GM21576 (cell line): ENCODE data around the gene CBLN3.

Experiments used
- ATAC-seq: cut with Tn5 transposase; IDR thresholded peaks from one replicate; pipeline ENCODE4 v1.9.1; 2021; ENCODE audit warnings: mild to moderate bottlenecking, moderate library complexity; ENCODE audit not compliant: unreplicated experiment

CBLN3 gene

DNA sequence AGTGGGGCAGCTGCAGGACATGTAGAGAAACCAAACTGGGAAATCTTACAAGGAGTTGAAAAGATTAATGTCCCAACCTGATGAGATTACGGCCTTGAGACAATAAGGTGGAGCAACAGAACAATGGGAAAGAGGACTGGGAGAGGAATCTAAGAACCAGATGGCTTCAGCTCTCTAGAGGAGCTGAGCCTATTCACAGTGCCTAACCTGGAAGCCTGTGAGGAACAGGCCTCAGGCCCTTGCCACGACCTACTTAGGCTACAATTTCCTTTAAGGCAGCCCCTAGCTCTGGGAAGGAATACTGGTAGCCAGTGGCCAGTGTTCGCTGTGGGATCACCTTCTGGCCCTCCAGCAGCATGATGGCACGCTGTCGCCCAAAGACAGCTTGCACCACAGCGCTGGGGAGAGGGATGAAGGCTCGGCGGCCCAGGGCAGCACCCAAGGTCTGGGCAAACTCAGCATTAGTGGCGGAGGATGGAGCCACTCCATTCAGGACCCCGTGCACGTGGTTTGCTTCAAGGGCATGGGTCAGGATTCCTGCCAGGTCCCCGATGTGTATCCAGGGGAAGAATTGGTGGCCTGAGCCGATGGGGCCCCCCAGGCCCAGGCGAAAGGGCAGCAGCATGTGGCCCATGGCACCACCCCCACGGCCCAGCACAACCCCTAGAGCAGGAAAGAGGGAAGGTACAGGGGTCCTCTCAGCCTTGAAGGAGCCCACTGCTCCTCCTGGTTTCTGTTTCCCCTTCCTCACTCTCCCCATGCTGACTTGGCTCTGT lies 10.6 kb upstream of the CBLN3 start:
- ATAC-seq: no peak

DNA sequence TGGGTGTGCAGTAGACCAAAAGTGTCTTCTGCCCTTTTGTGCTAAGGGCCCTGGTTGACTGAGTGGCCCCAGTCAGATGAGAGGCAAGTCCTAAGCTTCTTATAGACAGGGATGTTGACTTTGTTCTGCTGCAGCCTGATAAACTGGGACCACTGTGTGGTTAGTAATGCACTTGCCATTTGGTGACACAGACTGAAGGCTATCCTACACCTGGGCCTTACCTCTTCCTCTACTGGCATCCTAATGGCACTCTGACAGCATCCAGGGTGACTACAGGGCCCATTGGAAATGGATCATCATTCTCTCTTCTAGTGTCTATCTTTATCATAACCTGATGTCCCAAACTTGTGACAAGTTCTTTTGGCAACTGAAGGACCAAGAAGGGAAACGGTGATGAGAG lies 9.8 kb upstream of the CBLN3 start:
- no peak for ATAC-seq

DNA sequence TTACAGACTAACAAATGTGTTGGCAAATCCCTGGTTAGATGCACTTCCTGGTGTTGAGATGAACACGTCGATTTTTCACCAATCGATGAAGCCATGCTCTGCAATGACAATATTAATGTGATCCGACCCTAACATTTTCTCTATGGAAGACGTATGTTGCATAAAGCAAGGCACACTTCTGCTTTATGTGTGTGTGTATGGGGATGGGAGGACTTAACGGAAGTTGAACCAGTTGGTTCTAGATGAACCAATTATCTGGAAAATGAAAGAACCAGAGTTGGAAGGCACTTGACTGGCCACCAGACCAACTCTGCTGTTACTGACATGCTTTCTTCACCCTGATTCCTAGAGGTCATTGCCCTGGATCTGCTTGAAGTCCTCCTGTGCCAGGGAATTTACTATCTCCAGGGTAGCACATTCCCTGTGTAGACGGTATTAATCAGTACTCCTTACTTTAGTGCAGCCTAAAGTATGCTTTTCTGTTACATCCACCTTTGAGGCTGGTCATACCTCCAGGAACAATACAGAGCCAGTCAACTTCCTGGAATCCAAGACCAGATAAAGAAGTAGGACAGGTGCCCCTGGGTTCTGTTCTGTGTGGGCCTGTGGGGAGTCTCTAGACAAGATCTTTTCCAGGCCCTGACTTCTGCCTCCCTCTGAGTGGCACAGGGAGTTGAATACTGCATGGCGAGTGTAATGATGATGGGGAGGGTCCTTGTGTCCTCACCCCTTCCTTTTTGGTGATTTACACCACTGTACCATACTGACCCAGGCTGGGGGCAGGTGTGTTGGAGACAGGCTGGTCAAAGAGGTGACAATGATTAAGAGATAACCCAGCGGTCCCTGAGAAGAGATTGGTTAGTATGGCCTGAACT lies 9.0 kb upstream of the CBLN3 start:
- no peak for ATAC-seq

DNA sequence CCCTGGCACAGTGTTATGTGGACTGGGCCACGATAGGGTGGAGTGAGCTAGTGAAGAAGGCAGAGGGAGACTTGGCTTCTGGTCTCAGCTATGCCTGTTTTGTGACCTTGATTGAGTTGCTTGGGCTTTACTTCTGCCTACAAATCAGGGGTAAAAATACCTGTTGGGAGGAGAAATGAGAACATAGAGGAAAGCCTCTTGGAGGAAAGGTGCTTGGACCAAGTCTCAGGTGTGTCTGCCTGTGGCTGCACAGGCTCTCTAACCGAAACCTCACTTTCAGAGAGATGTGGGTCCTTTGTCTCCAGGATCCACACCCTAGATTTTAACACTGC lies 8.2 kb upstream of the CBLN3 start:
- no peak for ATAC-seq

DNA sequence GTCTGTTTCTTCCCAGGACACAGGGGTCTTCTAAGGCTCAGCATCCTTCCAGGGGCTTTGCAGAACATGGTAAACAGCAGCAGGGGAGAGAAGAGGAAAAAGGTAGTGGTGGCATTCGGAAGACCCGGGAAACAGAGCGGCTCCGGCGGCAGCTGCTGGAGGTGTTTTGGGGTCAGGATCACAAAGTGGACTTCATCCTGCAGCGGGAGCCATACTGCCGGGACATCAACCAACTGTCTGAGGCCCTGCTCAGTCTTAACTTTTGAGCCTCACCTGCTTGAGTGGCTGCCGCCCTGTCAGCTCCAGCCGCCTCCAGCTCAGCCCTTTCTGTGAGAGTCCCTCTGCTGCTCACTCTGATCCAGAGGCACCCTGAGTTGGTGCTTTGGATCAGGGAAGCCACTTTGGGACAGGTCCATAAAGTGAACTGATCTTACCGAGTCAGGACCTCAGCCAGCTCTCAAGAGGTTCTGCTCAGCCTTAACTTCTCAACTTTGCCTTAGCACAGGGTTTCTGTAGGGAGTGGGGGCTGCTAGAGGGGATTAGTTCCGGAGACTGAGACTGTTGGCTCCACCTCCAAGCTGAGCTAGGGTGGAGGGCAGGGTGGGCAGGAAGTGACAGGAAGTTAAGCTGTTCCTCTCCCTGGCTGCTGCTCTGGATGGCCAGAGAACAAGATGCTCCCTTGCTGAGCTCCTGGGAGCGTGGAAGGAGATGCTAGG lies 7.7 kb upstream of the CBLN3 start:
- ATAC-seq: no peak

DNA sequence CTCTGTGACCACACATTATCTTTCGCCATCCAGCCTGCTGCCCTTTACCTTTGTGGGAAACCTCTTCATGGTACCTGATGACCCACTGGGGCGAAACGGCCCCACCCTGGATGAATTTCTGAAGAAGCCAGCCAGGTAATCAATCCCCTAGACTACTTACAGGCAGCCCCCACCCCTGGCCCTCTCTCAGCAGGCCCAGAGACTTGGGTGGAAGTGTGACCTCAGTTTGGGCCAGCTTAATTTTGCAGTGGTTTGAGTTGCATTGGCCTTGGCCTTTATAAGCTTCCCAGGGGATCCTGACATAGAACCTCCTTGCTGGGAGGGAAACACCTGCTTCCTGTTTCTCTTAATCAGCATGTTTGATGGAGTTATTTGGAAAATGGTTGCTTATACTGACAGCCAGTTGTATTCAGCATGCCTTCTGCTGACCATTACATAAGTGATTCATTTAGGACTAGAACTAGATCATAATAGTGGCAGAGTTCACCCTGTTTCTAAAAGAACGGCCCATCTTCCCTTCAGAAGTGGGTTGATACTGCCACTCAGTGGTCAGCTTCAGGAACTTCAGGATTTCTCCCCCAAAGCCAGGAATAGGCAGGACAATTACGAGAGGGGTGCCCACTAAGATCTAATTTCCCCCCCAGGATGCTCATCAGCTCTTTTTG lies 7.0 kb upstream of the CBLN3 start:
- ATAC-seq: no peak

DNA sequence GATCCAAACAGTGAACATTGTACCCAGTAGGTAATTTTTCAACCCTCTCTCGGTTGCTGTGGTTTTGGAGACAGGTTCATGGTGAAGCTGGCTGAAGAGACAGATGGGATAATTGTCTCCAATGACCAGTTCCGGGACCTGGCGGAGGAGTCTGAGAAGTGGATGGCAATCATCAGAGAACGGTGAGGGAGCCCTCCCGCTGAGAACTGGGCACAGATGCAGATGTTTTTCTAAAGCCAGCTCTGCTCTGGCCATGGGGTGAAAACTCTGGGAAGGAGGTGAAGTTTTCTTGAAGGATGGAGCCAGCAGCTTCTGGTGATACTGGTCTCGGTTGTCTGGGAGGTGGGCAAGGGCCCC lies 6.5 kb upstream of the CBLN3 start:
- ATAC-seq: no peak

DNA sequence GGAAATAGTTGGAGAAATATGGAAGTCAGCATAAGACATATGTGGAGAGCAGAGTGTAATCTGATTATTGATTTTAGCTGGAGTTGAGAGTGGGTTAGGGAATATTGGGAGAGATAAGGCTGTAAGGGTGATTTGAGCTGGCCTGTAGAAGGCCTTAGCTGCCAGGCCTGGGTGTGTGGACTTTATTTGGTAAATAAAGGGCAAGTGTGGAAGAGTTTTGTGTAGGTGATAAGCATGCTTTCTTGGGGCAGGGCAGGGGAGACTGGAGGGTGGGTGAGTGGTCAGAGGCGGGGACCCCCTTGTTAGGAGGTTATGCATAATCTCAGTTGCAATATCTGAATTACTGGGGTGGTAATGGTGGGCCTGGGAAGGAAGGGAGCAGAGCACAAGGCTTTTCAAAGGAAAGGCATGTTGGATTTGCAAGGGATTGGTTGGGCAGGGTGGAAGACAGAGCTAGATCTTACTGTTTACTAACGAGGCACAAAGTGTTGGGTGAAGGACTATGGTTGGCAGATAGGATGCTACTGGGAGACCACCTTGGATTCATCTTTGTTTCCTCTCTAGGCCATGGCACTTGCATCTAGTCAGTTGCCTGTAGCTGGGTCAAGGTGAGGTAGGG lies 5.8 kb upstream of the CBLN3 start:
- ATAC-seq: no peak

DNA sequence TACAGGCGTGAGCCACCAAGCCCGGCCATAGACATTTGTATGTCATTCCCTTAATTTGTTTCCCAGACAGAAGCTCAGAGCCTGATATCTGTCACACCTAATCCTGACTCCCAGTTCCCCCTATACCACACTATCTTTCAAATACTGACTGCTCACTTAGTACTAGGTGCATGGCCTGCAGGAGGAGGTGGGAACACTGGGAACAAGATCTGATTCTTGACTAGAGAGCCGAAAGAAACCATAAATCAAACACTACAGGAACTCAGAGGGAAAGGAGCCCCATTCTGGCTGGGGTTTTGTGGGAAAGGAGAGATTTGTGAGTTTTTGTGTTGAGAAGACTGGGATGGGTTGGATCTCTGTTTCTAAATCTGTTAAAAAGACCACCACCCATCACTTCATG lies 5.2 kb upstream of the CBLN3 start:
- no peak for ATAC-seq

DNA sequence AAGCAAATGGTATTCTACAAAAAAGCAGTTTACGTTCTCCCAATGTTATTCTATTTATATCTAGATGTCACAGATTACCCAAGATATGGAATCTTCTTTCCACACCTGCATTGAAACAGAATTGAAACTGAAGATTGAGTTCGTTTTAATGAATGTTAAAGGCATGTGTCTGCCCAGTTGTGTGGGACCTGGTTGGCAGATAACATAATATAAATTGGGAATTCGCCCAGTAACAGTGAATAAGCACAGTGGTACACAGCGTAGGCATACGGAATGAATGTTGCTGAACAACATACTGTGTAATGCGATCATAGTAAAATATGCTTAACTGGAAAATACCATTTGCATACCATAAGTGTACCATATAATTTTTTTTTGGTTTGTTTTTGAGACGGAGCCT lies 4.6 kb upstream of the CBLN3 start:
- no peak for ATAC-seq

DNA sequence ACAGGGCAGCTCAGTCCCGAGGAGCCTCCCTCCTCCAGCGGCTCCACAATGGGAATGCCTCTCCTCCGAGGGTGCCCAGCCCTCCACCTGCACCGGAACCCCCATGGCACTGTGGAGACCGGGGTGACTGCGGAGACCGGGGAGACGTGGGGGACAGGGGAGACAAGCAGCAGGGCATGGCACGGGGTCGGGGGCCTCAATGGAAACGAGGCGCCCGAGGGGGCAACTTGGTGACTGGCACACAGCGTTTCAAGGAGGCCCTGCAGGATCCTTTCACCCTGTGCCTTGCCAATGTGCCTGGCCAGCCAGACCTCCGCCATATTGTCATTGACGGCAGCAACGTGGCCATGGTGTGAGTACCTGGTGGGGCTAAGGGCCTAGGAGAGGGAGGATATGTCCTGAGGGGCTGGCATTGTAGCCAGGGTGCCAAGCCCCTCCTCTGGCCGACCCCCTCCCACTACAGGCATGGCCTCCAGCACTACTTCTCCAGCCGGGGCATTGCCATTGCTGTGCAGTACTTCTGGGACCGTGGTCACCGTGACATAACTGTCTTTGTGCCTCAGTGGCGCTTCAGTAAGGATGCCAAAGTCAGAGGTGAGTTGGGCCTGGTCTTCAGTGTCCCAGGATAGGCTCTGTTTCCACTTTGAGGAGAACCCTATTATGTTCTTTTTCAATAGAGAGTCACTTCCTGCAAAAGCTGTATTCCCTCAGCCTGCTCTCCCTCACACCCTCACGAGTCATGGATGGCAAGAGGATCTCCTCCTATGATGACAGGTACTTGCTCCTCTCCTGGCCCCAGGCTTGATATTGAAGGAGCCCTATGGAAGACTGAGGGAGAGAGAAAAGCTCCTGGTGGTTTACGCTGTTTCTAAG lies 3.0 kb upstream of the CBLN3 start:
- no peak for ATAC-seq

DNA sequence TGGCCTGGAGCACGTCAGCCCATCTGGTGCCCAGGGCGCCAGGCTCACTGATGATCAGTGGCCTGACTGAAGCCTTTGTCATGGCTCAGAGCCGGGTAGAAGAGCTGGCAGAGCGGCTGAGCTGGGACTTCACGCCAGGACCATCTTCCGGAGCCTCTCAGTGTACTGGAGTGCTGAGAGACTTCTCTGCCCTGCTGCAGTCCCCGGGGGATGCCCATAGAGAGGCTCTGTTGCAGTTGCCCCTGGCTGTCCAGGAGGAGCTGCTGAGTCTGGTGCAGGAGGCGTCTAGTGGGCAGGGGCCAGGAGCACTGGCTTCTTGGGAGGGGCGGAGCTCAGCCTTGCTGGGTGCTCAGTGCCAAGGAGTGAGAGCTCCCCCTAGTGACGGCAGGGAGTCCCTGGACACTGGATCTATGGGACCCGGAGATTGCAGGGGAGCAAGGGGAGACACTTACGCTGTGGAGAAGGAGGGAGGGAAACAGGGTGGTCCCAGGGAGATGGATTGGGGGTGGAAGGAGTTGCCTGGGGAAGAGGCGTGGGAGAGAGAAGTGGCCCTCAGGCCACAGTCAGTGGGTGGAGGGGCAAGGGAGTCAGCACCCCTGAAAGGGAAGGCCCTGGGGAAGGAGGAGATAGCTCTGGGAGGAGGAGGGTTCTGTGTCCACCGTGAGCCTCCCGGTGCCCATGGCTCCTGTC lies 2.2 kb upstream of the CBLN3 start:
- ATAC-seq: peak; percentile 51

DNA sequence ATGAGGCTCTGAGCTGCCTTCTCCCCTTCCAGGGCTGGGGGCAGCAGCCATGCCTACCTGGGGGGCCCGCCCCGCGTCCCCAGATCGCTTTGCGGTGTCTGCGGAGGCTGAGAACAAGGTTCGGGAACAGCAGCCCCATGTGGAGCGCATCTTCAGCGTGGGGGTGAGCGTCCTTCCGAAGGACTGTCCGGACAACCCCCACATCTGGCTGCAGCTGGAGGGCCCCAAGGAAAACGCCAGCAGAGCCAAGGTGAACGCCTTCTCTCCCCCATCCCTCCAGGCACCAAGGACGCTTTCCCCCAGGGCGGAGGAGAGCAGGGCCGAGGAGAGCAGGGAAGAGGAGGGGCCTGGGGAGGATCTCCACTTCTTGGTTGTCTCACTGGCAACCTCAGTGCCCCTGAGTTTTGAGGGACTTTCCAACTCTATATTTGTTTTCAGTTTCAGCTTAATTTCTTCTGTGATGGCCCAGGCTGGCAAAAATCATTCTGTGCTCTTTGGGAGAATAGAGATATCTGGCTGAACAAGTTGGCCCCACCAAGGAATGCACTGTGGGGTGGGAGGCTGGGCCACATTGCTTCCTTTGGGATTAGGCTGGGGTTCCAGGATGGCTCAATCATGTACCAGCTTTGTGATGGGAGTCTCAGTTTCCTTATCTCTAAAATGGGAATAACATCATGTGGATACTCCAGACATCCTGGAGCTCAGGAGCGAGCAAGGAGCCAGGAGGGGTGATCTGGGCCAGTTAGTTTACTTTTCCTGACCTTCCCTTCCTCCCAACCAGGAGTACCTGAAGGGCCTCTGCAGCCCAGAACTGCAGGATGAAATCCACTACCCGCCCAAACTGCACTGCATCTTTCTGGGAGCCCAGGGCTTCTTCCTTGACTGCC lies 1.5 kb upstream of the CBLN3 start:
- ATAC-seq: peak; percentile 16

DNA sequence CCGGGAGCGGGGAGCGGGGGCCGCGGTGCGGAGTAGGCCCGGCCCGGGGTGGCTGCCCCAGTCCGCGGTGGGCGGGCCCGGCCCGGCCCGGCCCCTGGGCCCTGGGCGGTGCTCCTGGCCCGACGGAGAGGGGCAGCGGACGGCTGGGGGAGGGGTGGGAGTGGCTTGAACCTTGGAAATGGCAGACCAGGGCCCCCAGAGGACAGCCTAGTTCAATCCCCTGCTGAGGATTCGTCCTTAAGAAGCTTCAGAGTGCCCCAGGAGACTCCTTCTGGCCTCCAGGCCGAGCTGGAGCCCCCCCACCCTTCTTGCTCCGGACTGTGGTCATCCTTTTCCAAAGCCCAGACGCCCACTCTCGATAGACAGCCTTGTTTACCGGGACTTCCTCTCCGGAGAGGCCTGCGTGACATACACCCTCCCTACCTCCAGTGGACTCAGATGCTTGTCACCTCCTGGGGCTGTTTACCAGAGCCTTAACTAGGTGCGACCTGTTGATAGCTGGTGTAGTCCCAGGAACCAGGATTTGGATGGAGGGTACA lies 744 bp upstream of the CBLN3 start:
- ATAC-seq: peak; percentile 51

DNA sequence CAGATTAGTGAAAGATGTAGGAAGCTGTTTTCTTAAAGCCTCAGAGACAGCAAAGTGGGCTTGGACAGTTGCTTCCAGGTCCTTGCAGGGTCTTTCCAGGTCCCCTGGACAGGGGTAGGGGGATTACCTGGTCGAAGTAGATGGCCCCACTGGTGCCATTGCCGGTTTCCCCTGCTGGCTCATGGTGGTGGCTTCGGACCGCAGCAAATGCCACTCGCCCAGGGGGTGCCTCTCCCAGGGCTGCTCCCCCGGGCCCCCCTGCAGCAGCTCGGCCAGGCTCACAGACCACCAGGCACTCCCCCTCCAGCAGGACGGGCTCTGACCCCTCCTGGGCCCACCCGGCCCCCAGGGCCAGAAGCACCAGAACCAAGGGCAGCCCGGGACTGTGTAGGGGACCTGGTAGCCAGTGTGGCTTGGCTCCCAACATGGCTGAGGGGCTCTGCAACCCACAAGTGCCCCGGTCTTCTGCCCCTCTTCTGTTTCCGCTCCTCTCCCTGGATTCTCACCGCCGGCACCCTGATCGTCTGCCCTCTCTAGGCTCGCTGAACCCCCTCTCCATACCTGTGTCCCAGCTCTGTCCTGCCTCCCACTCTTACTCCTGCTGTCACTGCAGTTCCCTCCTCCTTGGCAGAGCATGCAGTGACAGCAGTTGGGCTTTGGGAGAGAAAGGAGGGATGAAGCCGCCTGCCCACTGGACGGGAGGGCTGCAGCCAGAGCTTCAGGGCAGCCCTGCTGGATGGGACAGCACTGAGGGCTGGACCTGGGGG lies 657 bp downstream of the CBLN3 start:
- no peak for ATAC-seq

DNA sequence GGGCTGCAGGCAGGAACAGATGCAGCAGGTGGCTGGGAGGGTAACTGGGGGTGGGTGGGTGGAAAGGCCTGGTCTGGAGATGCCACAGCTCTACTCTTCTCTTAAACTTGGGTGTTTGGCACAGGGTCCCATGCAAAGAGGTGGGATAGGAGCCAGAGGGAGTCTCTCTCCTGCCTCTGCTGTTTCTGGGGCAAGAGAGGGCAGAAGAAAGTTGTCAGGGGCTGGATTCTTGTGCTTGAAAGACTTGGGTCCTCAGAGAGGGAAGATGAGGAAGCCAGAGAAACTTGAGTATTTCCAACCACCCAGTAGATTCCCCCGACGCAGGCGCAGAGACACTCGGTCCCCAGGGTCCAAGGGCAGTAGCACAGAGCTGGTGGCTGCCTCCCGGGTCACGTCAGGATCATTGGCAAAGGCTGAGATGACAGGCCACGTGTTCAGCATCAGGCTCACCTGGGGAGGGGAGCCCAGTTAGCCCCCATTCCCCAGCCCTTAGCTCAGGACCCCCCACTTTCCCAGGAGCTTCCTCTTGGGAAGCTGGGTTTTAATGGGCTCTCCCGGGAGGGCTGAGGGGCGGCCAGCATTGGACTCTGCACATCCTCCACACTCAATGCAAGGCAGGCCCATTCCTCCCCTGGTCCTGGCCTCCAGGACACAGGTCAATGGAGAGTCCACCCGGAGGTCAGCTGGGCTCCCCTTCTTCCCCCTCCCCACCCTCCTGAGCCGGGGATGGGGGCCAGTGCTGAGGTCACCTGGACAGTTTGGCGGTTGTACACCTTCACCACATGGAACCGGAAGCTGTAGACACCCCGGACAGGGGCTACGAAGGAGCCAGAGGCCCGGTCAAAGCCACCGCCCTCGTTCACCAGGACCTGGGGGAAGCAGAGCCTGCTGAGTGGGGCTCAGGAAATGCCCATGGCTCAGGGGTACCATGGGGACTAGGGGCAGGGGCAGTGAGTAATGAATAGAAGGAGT lies 1.6 kb downstream of the CBLN3 start:
- ATAC-seq: no peak
